MM.1S (cell line): ENCODE measurements around the gene BRME1.

Source experiments
- DNase-seq: peaks from one replicate; pipeline ENCODE4 v3.0.0-alpha.2; 2015
- H2AFZ ChIP-seq: fragments of 300-600 bp; sonication (generic); 2 replicates; pipeline ENCODE4 v1.6.0; 2016; ENCODE audit warnings: antibody characterized with exemption, low read length
- H3F3A ChIP-seq: fragments of 300-600 bp; sonication (generic); 2 replicates; pipeline ENCODE4 v1.6.1; 2016; ENCODE audit warnings: mild to moderate bottlenecking, antibody characterized with exemption, low read length, moderate library complexity, mixed read lengths; ENCODE audit not compliant: insufficient read depth
- H3K27ac ChIP-seq: fragments of 300-600 bp; sonication (generic); 2 replicates; pipeline ENCODE4 v1.5.1; 2016; ENCODE audit warnings: mild to moderate bottlenecking, low read length
- H3K27me3 ChIP-seq: fragments of 300-600 bp; sonication (generic); replicated peaks from 2 replicates; pipeline ENCODE4 v1.6.0; 2016; ENCODE audit warnings: low read length; ENCODE audit not compliant: insufficient read depth
- H3K36me3 ChIP-seq: fragments of 300-600 bp; sonication (generic); replicated peaks from 2 replicates; pipeline ENCODE4 v1.6.1; 2016; ENCODE audit warnings: mild to moderate bottlenecking, low read length, mixed read lengths; ENCODE audit not compliant: insufficient read depth
- H3K4me1 ChIP-seq: fragments of 300-600 bp; sonication (generic); 2 replicates; pipeline ENCODE4 v1.6.1; 2016; ENCODE audit warnings: low read length, mixed read lengths
- H3K4me2 ChIP-seq: fragments of 300-600 bp; sonication (generic); 2 replicates; pipeline ENCODE4 v1.6.0; 2016; ENCODE audit warnings: low read depth, low read length
- H3K4me3 ChIP-seq: fragments of 300-600 bp; sonication (generic); 2 replicates; pipeline ENCODE4 v1.5.1; 2016; ENCODE audit warnings: low read length, mixed read lengths
- H3K79me2 ChIP-seq: fragments of 300-600 bp; sonication (generic); 2 replicates; pipeline ENCODE4 v1.6.1; 2016; ENCODE audit warnings: mixed run types, low read length, mixed read lengths
- H3K9ac ChIP-seq: fragments of 300-600 bp; sonication (generic); 2 replicates; pipeline ENCODE4 v1.6.1; 2016; ENCODE audit warnings: low read length, mixed read lengths
- H3K9me2 ChIP-seq: fragments of 300-600 bp; sonication (generic); replicated peaks from 2 replicates; pipeline ENCODE4 v1.6.1; 2016; ENCODE audit warnings: mild to moderate bottlenecking, low read length, mixed read lengths; ENCODE audit not compliant: insufficient read depth
- H3K9me3 ChIP-seq: fragments of 300-600 bp; sonication (generic); replicated peaks from 2 replicates; pipeline ENCODE4 v1.6.1; 2016; ENCODE audit warnings: mild to moderate bottlenecking, low read length, mixed read lengths; ENCODE audit not compliant: insufficient read depth
- H4K20me1 ChIP-seq: fragments of 300-600 bp; sonication (generic); 2 replicates; pipeline ENCODE4 v1.6.1; 2016; ENCODE audit warnings: mild to moderate bottlenecking, low read length, moderate library complexity, mixed read lengths; ENCODE audit not compliant: insufficient read depth
- CTCF ChIP-seq: fragments of 300-600 bp; sonication (generic); IDR thresholded peaks from 2 replicates; pipeline ENCODE4 v1.5.1; 2016; ENCODE audit warnings: antibody characterized with exemption, low read length, mixed read lengths
- EZH2 ChIP-seq: fragments of 300-600 bp; sonication (generic); optimal IDR thresholded peaks from 2 replicates; pipeline ENCODE3; 2017; ENCODE audit warnings: low read depth, mild to moderate bottlenecking, antibody characterized with exemption, low read length, mixed read lengths
- EZH2phosphoT487 ChIP-seq: fragments of 300-600 bp; sonication (generic); IDR thresholded peaks from 2 replicates; pipeline ENCODE4 v1.6.1; 2018; ENCODE audit warnings: antibody characterized with exemption, low read length

The BRME1 gene

GRCh38 chr19:13890136-13890535 is 15.8 kb downstream of the BRME1 start:
- H3K79me2 ChIP-seq, result no peaks in the 10 kb centered on the region
- DNase-seq, result no peak
- no peaks in the 10 kb centered on the region for H3K9me3 ChIP-seq
- no peak for TF ChIP-seq EZH2phosphoT487
- TF ChIP-seq EZH2, result no peak
- no peak for TF ChIP-seq CTCF
- H4K20me1 ChIP-seq, result no peaks in the 10 kb centered on the region
- H3K9ac ChIP-seq, result no peak overlapping the region
- H3K27me3 ChIP-seq, result no peaks in the 10 kb centered on the region
- H3K4me3 ChIP-seq, result no peak overlapping the region
- no peak overlapping the region for H3K27ac ChIP-seq
- H3K4me1 ChIP-seq, result peaks cover 7% of the 10 kb centered on the region
- no peaks in the 10 kb centered on the region for H3K36me3 ChIP-seq
- no peak overlapping the region for H3K4me2 ChIP-seq
- H2AFZ ChIP-seq, result no peak overlapping the region
- no peaks in the 10 kb centered on the region for H3F3A ChIP-seq
- H3K9me2 ChIP-seq, result no peaks in the 10 kb centered on the region

GRCh38 chr19:13888281-13888680 is 17.6 kb downstream of the BRME1 start:
- H3K4me3 ChIP-seq, result no peak overlapping the region
- H4K20me1 ChIP-seq, result no peaks in the 10 kb centered on the region
- H3K4me2 ChIP-seq, result no peak overlapping the region

GRCh38 chr19:13887517-13887916 is 18.4 kb downstream of the BRME1 start:
- Histone ChIP-seq H3F3A (no peaks in the 10 kb centered on the region), H3K4me3 (no peak overlapping the region), H3K27me3 (no peaks in the 10 kb centered on the region), H4K20me1 (no peaks in the 10 kb centered on the region), H3K9me2 (no peaks in the 10 kb centered on the region), H3K36me3 (no peaks in the 10 kb centered on the region), H3K4me1 (peaks cover 17% of the 10 kb centered on the region), H3K27ac (no peak overlapping the region), H3K4me2 (no peak overlapping the region), H3K79me2 (no peaks in the 10 kb centered on the region), H3K9me3 (no peaks in the 10 kb centered on the region), H2AFZ (no peak overlapping the region), H3K9ac (no peak overlapping the region)
- no peak for TF ChIP-seq CTCF
- no peak for TF ChIP-seq EZH2phosphoT487
- TF ChIP-seq EZH2, result no peak
- no peak for DNase-seq

More at GRCh38 chr19:13888281-13888680, 17.6 kb downstream of the BRME1 start:
- Histone ChIP-seq H2AFZ (no peak overlapping the region), H3K9me3 (no peaks in the 10 kb centered on the region), H3K4me1 (peaks cover 17% of the 10 kb centered on the region), H3K9ac (no peak overlapping the region), H3K27me3 (no peaks in the 10 kb centered on the region), H3K79me2 (no peaks in the 10 kb centered on the region), H3K27ac (no peak overlapping the region), H3K9me2 (no peaks in the 10 kb centered on the region), H3K36me3 (no peaks in the 10 kb centered on the region), H3F3A (no peaks in the 10 kb centered on the region)
- no peak for DNase-seq
- TF ChIP-seq CTCF (no peak), EZH2 (no peak), EZH2phosphoT487 (no peak)
